Aorta (tissue), 5 donors: Measurements from ENCODE around the gene MCEMP1. TPM values are rescaled to one million over a fixed set of nuclear protein-coding genes. Genes with fewer than 3 reads are reported as not detected.

ENCODE experiments used
- ATAC-seq: fragments of 200-7000 bp; cut with Tn5 transposase; one replicate; pipeline ENCODE4 v1.9.1; 2022; ENCODE audit warnings: moderate library complexity; ENCODE audit not compliant: low FRiP score
- DNase-seq, 2 donors: peaks; one replicate each; pipeline ENCODE4 v3.0.0-alpha.2; 2020
- H3K27ac ChIP-seq, 2 donors: one replicate each; pipeline ENCODE4 v1.5.1; 2013; ENCODE audit warnings: low read length in 2 of 2, mild to moderate bottlenecking in 2 of 2, moderate library complexity in 2 of 2, control low read depth in 1 of 2, inconsistent platforms in 1 of 2, low read depth in 1 of 2
- H3K27me3 ChIP-seq, 2 donors: one replicate each; pipeline ENCODE4 v1.6.1; 2013; ENCODE audit warnings: control low read depth in 1 of 2, low read length in 1 of 2, mild to moderate bottlenecking in 1 of 2, moderate library complexity in 1 of 2; ENCODE audit not compliant: insufficient read depth in 2 of 2, control insufficient read depth in 1 of 2
- H3K36me3 ChIP-seq, 2 donors: one replicate each; pipeline ENCODE4 v1.6.1; 2013; ENCODE audit warnings: control low read depth in 1 of 2, low read length in 1 of 2, mild to moderate bottlenecking in 1 of 2; ENCODE audit not compliant: insufficient read depth in 2 of 2, control insufficient read depth in 1 of 2
- H3K4me1 ChIP-seq, 2 donors: one replicate each; pipeline ENCODE4 v1.6.1; 2013; ENCODE audit warnings: low read length in 2 of 2, control low read depth in 1 of 2, mild to moderate bottlenecking in 1 of 2, moderate library complexity in 1 of 2; ENCODE audit not compliant: insufficient read depth in 2 of 2, control insufficient read depth in 1 of 2
- H3K4me3 ChIP-seq, 2 donors: one replicate each; pipeline ENCODE4 v1.5.1; 2013; ENCODE audit warnings: low read length in 2 of 2, control low read depth in 1 of 2, mild to moderate bottlenecking in 1 of 2
- H3K9me3 ChIP-seq: one replicate; pipeline ENCODE4 v1.6.1; 2013; ENCODE audit warnings: mild to moderate bottlenecking, low read length; ENCODE audit not compliant: control insufficient read depth
- WGBS, 2 donors: extraction: QIAGEN DNeasy Blood & Tissue Kit; methylation state at CpG; one replicate each; pipeline ENCODE4 v1.1.7; 2013; 5-methylcytosine and 5-hydroxymethylcytosine counted together
- intact Hi-C, 2 donors: fragments of 100-400 bp; cut with DNase I; formaldehyde crosslinking; loops; one replicate each; pipeline versions ENCODE4 v1.14.2 to v1.15.0; 2022
- polyA plus RNA-seq, 2 donors: library from polyadenylated mRNA; stranded (reverse); fragments of 200-250 nt; gene quantifications; one replicate each; pipeline ENCODE4 v1.2.3, GENCODE V29; 2013
- total RNA-seq, 2 donors: library from RNA; stranded (reverse); fragmentation: NEBNext Ultra II Directional; extraction: Animal tissue kit (Norgen Biotek cat#: 25700); gene quantifications; one replicate each; pipeline ENCODE4 v1.2.1, GENCODE V29; 2021
- donor health status: healthy with polysubstance abuse.
- donor health status: Bipolar disorder and iron deficiency.
- donor health status: DM: no; HTN: no; CAD: no.
- donor health status: DM: no; HTN: no; CAD: no.
- donor health status: DM: yes; HTN: yes; CAD: no.

The MCEMP1 gene
- total and polyA plus RNA-seq, 4 donors: 0.10 to 8.3 (median 2.5) TPM

DNA sequence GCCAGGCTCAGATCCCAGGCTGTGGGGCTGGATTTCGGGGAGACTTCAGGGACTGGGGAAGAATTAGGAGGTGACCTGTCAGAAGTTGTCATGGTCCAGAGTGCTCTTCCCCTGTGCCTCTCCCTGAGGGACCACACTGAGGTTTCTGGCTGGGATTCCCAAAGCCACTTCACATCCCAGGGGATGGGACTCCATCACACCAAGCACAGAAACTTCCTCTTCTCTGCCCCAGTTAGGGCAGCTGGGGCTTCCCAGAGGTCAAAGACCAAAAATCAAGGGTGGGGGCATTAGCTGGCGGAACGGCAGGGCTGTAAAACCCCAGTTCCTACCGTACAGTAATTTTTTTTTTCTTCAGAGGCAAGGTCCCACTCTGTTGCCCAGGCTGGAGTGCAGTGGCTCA, 17.6 kb downstream of the MCEMP1 start:
- Histone ChIP-seq H3K9me3 (no peaks in the 10 kb centered on the region), H3K4me3 (no peak overlapping the region), H3K36me3 (no peaks in the 10 kb centered on the region), H3K27ac (no peak overlapping the region), H3K4me1 (no peaks in the 10 kb centered on the region), H3K27me3 (no peaks in the 10 kb centered on the region)
- WGBS, 2 donors: 54 to 63% methylated on average over 4 of the region's 4 CpGs
- ATAC-seq (no peak), DNase-seq (no peak)
- intact Hi-C loops: no loop called here

DNA sequence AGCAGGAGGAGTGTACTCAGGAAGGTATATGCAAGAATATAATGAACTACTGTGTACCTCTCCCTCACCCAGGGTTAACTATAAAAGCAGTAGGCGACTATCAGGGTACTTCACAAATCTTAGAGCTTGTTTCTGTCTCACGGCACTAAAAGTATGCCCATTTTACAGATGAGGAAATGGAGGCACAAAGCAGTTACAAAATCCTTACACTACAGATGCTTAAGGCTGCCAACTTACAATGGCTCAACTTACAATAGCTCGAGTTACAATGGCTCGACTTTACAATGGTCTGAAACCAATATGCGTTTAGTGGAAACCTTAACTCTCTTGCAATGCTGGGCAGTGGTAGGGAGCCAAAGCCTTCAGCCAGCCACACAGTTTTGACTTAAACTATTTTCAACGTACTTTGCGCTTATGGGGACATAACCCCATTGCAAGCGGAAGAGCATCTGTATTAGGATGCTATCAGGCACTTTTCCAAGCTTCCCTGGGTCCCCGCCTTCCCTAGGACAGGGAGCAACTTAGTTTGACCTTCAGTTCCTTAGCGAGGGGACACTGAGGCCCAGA, 20.9 kb downstream of the MCEMP1 start:
- no peak overlapping the region for H3K4me3 ChIP-seq
- no peaks in the 10 kb centered on the region for H3K9me3 ChIP-seq
- H3K4me1 ChIP-seq: no peaks in the 10 kb centered on the region
- intact Hi-C loops: no loop called here
- 77 to 81% methylated on average over 10 of the region's 10 CpGs for WGBS, 2 donors
- DNase-seq (no peak), ATAC-seq (no peak)
- H3K36me3 ChIP-seq: no peaks in the 10 kb centered on the region
- H3K27me3 ChIP-seq: no peaks in the 10 kb centered on the region
- no peak overlapping the region for H3K27ac ChIP-seq

DNA sequence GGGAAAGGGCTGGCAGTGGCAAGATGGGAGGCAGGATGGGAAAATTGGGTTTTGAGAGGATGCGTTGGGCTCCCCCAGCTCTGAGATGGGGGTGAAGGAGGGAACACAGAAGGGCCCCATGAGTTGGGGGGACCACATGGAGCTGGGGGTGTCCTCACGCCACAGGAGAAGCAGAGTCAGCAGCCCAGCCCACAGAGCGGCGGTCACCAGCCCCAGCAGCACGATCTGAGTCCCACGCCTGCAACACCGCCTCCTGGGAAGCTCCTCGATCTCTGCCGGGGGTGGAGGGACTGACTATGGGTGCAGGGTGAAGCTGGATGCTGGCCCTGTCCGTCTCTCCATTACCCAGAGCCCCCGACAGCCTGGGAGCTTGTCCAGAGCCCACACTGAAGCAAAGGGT, 21.7 kb downstream of the MCEMP1 start:
- H3K4me3 ChIP-seq: no peak overlapping the region
- H3K4me1 ChIP-seq: no peaks in the 10 kb centered on the region
- H3K9me3 ChIP-seq: no peaks in the 10 kb centered on the region
- no peak for ATAC-seq
- WGBS, 2 donors: 20 to 22% methylated on average over 11 of the region's 11 CpGs
- H3K27me3 ChIP-seq: no peaks in the 10 kb centered on the region
- no peak for DNase-seq
- intact Hi-C loops: no loop called here
- H3K36me3 ChIP-seq: no peaks in the 10 kb centered on the region
- no peak overlapping the region for H3K27ac ChIP-seq

DNA sequence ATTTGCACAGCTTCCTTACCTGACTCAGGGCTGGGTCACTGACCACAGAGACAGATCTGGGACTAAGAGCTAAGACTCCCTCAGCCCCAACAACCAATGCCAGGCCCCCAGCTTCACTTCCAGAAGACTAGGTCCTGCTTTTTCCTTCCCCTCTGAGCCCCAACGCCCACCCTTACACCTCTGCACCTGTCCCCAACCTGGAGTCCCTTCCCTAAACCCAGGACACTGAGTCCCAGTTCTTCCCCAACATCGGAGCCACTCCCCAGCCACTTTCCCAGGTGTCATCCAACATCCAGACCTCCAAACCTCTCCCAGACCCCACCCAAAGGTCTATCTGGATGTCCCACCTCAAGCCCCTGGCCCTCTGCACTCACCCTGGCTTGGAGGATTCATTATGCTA, 22.1 kb downstream of the MCEMP1 start:
- Histone ChIP-seq H3K36me3 (no peaks in the 10 kb centered on the region), H3K27ac (no peak overlapping the region), H3K27me3 (no peaks in the 10 kb centered on the region), H3K4me1 (no peaks in the 10 kb centered on the region), H3K4me3 (no peak overlapping the region), H3K9me3 (no peaks in the 10 kb centered on the region)
- ATAC-seq (no peak), DNase-seq (no peak)
- intact Hi-C loops: no loop called here
- 47 to 49% methylated on average over 2 of the region's 2 CpGs for WGBS, 2 donors

DNA sequence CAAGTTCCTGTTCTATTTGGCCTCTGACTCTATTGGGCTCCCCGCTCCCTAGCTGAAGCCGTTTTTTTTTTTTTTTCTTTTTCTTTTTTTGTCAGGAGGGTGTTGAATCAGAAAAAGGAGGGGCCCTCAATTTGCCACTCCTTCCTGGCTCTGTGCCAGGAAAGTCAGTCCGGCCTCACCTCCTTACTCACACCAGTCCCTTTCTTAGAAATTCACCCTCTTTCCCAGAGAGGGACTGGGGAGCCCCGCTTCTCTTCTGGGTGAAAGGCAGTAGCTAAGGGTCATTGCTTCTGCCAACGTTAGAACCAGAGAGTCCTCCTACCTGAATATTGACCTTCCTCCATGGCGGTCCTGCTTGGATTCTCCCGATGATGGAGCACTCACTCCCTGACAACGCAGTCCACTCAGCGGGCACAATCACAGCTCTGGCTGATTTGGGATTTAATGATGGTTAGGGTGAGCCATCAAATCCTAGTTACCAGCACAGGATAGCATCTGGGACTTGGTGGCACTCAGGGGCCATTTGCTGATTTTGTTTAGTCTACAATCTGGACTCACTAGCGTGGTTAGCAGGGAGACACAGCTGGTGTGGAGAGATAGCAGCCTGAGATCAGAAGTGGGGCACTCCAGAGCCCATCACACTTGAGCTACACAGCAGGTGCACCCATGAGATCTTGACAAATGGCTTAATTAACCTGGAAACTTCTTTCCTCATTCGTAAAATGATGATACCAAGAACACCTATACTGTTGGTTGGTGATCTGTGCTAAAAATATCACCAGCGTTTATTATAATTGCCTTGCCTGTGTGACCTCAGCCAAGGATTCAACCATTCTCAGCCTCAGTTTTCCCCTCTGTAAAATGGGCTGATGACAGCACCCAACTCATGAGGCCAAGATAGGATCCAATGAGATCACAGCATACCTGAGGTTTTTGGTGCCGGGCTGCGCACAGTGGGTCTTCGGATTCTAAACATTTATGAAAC, 22.8 kb downstream of the MCEMP1 start:
- intact Hi-C loops: no loop called here
- ATAC-seq: no peak
- Histone ChIP-seq H3K4me1 (no peaks in the 10 kb centered on the region), H3K9me3 (no peaks in the 10 kb centered on the region), H3K36me3 (no peaks in the 10 kb centered on the region), H3K27ac (no peak overlapping the region), H3K4me3 (no peak overlapping the region), H3K27me3 (no peaks in the 10 kb centered on the region)
- 56 to 59% methylated on average over 15 of the region's 15 CpGs for WGBS, 2 donors
- DNase-seq: no peak

DNA sequence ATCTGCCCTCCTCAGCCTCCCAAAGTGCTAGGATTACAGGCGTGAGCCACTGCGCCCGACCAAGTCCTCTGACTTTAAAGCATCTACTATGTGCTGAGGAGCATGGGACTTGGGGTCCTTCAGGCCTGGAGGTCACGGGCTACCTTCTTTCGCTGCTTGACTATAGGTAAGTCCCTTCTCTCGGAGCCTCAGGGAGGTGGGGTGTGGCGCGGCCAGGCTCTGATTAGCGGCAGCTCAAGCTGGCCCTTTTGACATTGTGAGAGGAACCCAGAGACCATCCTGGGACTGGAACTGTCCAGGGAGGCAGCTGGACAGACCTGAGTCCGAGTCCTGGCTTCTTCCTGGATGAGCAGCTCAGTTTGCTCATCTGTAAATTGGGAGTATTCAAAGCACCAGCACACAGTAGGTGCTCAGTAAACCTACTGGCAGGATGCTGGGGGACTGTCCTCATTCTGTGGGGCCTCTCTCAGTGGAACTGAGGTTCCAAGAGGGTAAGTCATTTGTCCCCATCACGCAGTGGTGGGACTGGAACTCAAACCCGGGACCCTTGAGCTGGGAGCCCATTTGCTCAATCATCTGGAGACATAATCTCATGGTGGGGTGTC, 24.3 kb downstream of the MCEMP1 start:
- Histone ChIP-seq H3K36me3 (no peaks in the 10 kb centered on the region), H3K27me3 (no peaks in the 10 kb centered on the region), H3K4me1 (no peaks in the 10 kb centered on the region), H3K9me3 (no peaks in the 10 kb centered on the region), H3K4me3 (no peak overlapping the region), H3K27ac (no peak overlapping the region)
- intact Hi-C loops: no loop called here
- WGBS, 2 donors: 88 to 89% methylated on average over 12 of the region's 12 CpGs
- ATAC-seq (no peak), DNase-seq (no peak)

DNA sequence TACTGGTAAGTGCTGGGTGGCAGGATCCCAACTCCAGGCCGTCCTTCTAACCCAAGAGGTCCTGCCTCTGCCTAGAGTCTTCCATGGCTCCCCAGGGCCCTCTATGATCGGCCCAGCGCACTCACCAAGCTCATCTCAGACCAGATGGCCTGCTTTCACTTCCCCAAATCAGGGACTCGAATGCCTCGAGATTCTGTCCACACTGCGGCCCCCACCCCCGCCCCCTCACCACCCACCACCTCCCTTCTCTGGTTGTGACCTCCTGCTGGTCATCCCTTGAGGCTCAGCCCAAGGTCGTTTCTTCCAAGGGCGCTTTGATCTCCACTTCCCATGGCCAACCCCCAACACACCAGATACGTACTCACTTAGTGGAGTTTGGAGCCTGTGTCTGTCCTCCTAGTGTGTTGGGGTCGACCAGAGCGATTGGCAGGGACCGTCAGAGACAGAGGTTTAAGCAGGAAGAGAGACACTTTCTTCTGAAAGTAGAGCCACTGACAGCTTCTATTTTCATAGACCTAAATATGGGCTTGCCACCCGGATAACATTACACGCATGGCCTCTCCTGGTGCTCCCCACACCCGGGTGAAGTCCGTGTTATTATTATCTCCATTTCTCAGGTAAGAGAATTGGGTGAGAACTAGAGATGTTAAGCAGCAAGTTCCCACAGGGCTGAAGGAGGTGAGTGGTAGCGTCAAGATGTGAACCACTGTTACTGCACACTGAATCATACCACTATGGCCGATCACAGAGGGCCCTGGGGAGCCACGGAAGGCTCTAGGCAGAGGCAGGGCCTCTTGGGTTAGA, 25.0 kb downstream of the MCEMP1 start, which contains the start of gene FCER2:
TSS of gene FCER2 (minus strand) at position 478 of the 804 bp plus-strand sequence. CDS start 2,371 bp downstream, outside the sequence.
- no peak within 1 kb of the TSS for H3K4me3 ChIP-seq
- 58 to 59% methylated on average over 20 of the region's 20 CpGs for WGBS, 2 donors
- H3K9me3 ChIP-seq: no peaks in the 10 kb centered on the region
- no peaks in the 10 kb centered on the region for H3K4me1 ChIP-seq
- DNase-seq (no peak), ATAC-seq (no peak)
- H3K27ac ChIP-seq: no peak within 1 kb of the TSS
- intact Hi-C loops: no loop called here
- no peaks in the 10 kb centered on the region for H3K27me3 ChIP-seq
- no peaks in the 10 kb centered on the region for H3K36me3 ChIP-seq

DNA sequence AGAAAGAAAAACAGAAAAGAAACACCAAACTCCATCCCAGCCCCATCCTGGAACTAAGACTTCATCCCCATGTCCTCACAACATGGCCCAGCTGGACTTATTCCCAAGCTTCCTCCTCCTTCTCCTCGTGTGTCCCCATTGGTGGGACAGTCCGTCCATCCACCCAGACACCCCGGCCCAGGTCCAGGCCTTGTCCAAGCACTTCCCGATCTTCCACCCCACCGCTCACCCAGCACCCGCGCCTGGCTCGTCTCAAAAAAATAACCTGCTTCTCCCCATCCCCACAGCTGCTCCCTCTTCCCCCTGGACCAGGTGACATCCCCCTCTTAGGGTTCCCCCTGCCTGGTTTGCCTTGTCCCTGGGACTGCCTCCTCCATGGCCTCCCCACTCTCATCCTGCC, 26.4 kb downstream of the MCEMP1 start:
- Histone ChIP-seq H3K4me3 (no peak overlapping the region), H3K36me3 (no peaks in the 10 kb centered on the region), H3K27me3 (no peaks in the 10 kb centered on the region), H3K27ac (no peak overlapping the region), H3K4me1 (no peaks in the 10 kb centered on the region), H3K9me3 (no peaks in the 10 kb centered on the region)
- no peak for DNase-seq
- no peak for ATAC-seq
- intact Hi-C loops: no loop called here
- 59 to 71% methylated on average over 8 of the region's 8 CpGs for WGBS, 2 donors
